ENCODE measurements around the gene COL15A1.
"Not testable (repeated sequence)": the region's sequence is repeated elsewhere in the genome, so short reads cannot be mapped to it uniquely, and the experiment has no call there.

The COL15A1 gene

DNA sequence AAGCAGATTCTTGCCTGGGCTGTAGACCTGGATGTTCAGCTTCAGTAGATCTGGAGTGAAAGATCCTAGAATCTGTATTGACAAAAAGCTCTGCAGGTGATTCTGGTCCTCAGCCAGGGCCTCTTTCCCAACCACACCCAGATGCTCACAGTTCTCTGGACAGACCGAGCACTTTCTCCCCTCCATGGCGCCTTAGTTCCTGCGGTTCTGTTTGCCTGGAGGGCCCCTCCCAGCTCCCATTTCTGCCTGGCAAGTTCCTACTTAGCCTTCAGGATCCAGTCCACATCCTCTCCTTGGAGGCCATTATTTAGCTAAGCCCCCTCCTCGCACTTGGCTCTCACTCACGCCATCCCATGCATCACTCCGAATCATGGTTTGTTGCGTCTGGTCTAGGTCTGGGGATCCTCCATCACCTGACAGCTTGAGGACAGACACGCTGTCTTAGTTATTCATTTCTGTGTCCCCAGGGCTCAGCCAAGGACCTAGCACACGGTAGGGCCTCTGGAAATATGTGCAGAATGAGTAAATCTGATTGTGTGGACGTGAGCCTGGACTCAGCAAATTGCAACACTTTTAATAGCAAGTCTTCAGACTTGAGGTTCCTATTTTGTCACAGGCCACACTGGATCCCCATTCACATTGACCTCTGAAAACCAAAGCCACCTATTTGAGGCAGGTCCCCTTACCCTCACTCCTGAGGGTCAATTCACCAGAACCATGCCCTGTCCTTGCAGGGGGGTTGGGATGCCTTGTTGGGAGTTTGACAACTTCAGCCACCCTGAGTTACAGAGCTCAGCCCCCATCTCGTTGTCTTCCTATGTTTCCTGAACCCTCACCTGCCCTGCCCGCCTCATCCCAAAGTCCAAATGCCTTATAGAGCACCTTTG is 50.7 kb downstream of the COL15A1 start:
- peak; percentile 24 for DNase-seq (ENCODE audit: low read depth)

DNA sequence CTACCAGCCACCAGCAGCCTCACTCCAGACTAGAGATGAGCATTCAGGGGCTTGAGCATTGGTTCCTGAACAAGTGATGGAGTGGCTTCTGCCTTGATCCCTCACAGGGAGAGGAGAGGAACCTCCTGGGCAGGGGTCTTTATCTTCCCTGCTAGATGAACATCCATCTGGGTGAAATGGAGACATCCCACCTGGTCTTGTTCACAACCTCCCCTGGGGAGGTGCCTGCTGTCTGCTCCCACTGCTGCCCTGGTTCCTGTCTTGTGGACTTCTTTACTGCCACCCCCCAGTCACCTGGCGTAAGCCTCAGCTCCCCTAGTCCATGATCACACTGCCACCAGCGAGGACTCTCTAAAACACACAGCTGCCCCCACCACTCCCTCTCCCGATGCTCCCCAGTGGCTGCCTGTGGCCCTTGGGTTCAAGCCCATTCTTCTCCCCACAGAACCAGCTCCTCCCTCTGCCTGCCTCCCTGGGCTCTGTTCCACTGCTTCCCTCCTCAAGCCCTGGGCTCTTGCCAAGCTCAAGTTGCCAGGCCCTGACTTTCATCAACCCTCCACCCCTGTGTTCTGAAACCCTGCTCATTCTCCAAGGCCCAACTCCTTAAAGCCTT is 51.5 kb downstream of the COL15A1 start:
- peak; percentile 45 for DNase-seq (ENCODE audit: low read depth)

- no peak for DNase-seq (ENCODE audit: low read depth)
Measured at GRCh38 chr9:98995971-98996504, 52.3 kb downstream of the COL15A1 start.

GRCh38 chr9:98997604-98998003 is 53.9 kb downstream of the COL15A1 start:
- peak; percentile 33 for DNase-seq (ENCODE audit: low read depth)

- DNase-seq (ENCODE audit: low read depth) = peak; percentile 35
Measured at GRCh38 chr9:98998441-98999151, 54.9 kb downstream of the COL15A1 start.

- no peak for DNase-seq (ENCODE audit: low read depth)
Measured at GRCh38 chr9:98999152-98999525, 55.4 kb downstream of the COL15A1 start.

GRCh38 chr9:99000476-99001395 is 57.0 kb downstream of the COL15A1 start:
- DNase-seq (ENCODE audit: low read depth) = peak; percentile 88

DNA sequence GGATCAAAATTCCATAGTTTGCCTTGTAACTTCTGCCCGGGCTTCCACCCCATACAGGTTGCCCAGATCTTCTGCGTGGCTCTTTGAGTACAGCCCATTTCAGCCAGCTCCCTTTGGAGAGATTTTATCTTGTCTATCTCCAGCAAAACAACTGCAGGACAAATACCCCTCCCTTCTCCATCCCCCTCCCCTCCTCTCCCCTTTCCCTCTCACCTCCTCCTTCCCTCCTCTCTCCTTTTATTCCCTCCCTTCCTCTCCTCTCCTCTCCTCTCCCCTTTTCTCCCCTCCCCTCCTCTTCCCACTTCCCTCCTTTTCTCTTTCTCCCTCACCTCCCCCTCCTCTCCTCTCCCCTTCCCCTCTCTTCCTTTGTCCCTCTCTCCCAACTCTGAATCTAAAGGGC is 58.2 kb downstream of the COL15A1 start:
- DNase-seq (ENCODE audit: low read depth) = no peak

GRCh38 chr9:99002706-99003105 is 59.0 kb downstream of the COL15A1 start:
- DNase-seq (ENCODE audit: low read depth) = no peak

DNA sequence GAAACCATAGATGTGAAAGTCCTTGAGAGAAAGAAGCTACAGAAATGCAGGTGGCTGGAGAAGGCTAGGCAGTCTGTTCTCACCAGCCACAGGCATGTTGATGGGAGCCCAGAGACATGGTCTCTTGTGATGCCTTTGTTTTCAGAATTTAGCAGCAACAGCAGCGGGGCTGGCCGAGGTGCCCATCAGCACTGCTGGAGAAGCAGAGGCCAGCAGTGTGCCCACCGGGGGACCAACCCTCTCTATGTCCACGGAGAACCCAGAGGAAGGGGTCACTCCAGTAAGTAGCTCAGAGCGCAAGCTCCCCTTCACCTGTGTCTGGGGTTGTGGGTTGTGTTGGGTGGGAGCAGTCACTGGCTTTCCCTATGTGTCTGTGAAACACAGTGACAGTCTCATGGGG is 59.6 kb downstream of the COL15A1 start:
- DNase-seq (ENCODE audit: low read depth) = no peak

GRCh38 chr9:99004115-99004514 is 60.4 kb downstream of the COL15A1 start:
- DNase-seq (ENCODE audit: low read depth) = no peak

GRCh38 chr9:99004717-99005460 is 61.2 kb downstream of the COL15A1 start:
- no peak for DNase-seq (ENCODE audit: low read depth)

DNA sequence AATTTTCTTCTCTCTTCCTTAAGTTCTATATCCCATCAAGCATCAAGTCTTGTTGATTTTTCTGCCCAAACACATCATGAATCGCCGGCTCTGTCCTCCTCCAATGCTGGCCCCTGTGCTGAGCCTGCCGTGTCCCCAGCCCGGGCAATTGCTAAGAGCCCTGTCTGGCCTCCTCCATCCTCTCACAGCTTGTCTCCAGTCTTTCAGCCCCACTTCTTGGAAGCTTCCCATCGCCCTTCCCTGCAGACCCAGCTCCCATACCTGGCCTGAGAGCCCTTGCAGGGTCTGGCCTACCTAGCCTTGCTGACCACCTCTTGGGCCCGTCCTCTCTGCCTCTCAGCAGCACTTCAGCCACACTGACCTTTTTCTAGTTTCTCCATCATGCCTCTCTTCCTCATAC is 61.9 kb downstream of the COL15A1 start:
- DNase-seq (ENCODE audit: low read depth) = no peak

DNA sequence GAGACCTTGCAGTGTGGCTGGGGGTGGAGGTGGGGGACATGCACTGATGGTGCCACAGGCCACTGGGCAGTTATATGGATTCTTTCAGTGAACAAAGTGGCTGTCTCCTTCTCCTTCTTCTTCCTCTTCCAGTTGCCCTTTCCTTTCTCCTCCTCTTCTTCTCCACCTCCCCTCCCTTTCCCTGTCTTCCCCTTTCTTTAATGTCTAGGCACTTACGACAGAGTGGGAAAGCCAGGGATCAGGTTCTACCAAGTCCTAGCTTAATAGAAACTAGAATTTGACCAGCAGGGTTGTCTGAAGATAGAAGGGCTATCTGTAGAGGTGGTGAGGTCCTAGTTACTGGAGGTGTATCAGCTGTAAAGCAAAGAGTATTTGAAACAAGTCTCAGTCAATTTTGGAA is 62.8 kb downstream of the COL15A1 start:
- no peak for DNase-seq (ENCODE audit: low read depth)

- DNase-seq (ENCODE audit: low read depth) = no peak
Measured at GRCh38 chr9:99006979-99007378, 63.3 kb downstream of the COL15A1 start.

- no peak for DNase-seq (ENCODE audit: low read depth)
Measured at GRCh38 chr9:99008203-99008602, 64.5 kb downstream of the COL15A1 start.

DNA sequence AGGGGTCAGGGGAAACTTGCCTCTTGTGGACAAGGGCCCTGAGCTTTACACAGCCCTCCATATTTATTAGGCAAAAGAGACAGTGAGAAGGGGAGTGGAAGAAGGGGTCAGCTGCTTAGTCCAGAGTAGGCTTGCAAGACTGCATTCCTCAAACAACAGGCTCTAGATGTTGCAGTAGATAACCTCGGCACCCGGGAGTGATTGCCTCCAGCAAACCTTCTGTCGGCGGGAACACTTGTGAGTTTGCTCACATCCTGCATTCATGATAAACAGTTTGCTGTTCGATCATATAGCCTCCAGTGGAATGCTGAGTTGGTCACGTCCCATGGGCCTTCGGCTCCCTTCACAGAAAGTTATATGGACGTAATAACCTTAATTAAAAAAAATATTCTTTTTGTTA is 66.7 kb downstream of the COL15A1 start:
- not testable (repeated sequence) for DNase-seq (ENCODE audit: low read depth)

DNA sequence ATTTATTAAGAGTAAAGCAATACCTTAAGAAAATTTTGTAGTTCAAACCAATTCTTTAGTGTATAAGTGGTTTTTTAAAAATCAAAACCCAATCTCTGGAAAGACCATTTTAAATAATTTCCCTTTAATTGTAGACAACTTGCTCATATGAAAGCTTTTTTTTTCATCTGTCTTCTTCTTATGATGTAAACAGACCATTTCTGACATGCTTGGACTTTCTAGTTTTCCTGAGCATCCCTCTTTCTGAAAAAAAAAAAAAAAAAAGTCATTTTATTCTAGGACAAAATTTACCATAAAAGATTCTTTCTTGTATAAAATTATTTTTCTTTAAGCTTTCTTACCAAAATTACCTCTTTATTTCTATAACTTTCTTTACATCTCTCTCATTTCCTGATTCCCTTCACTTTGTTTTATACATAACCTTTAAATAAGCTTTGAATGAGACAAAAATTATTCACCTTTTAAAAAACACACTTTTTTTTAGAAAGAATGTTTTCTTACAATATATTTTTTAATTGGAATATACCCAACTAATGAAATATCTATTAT is 67.5 kb downstream of the COL15A1 start:
- peak; percentile 64 for DNase-seq (ENCODE audit: low read depth)

DNA sequence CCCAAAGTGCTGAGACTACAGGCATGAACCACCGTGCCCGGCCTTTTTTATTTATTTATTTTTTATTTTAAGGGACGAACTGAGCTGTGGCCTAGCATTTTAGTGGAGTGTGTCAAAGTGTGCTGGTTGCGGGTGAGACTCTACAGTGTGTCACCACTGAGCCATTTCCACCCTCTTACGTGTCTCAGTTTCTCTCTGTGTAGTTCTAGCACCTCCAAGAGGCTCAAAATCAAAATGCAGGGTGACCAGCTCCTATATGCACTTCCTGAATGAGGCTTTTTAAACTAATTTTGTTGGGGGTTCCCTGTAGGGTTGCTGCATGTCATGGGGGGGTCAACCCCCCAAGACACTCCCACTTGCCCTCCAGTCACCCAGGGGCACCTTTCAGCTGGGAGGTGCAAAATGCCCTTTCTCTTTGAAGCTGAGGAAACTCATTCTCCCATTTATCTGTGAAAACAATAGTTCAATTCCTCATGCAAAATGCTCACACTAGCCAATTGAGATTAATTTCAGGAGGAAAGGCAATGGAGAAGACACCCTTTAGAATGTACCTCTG is 69.3 kb downstream of the COL15A1 start:
- no peak for DNase-seq (ENCODE audit: low read depth)

DNA sequence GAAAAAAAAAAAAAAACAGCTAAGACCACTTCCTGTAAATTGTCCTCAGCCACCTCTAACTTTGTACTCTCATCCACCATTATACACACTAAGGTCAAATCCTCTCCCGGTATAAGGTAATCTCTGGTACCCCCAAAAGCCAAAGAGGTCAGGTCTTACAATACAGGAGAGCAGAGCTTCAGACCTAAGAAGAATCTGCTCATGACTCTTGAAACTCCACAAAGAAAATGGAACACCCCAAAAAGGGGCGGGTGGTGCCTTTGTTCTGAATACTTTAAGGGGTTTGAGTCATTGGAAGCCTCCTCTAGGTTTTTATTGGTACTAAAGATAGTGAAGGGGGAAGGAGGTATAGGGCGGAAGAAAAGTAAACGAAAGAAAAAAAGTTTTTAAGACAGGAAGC is 69.8 kb downstream of the COL15A1 start:
- no peak for DNase-seq (ENCODE audit: low read depth)
